Measurements from ENCODE around the gene WFIKKN2. TPM values are rescaled to one million over a fixed set of nuclear protein-coding genes. Genes with fewer than 3 reads are reported as not detected.

Gene WFIKKN2
- total RNA-seq, 1 experiment from 2014 or later = 0.05 TPM

DNA sequence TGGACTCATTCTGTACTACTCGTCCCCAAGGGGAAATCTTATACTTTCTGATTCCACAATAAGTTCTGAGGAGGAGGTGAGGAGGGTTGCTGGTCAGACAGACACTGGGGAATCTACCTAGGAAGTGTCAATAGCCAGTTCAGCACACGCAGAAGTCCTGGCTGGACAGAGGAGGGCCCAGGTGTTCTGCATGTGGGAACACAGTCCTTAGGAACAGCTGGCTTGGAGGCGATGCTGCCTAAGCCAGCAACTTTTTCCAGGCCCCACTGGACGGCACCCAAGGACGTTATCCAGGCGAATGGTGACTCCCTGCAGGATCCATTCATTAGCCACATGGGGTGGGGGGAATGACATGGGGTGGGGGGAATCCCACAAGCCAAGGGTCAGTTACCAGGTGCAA lies 29.9 kb upstream of the WFIKKN2 start:
- Histone ChIP-seq H3K4me2 (ENCODE audit: low read length) (no peak overlapping the region), H3K4me1 (ENCODE audit: control insufficient read depth in 1 of 2, insufficient read depth in 2 of 2, low read length in 2 of 2) (peaks cover 0 to 14% of the 10 kb centered on the region in 2 experiments; a peak in 2 of 4 replicates), H3K27ac (ENCODE audit: low read depth, low read length) (no peak overlapping the region), H3K79me2 (ENCODE audit: insufficient read depth, low read length) (no peaks in the 10 kb centered on the region), H3K36me3 (ENCODE audit: control insufficient read depth in 1 of 2, insufficient read depth in 2 of 2, low read length in 2 of 2) (no peaks in the 10 kb centered on the region), H3K4me3 (replicated peaks in 1 of 2; ENCODE audit: low read depth in 1 of 2, low read length in 2 of 2) (no peak overlapping the region), H2AFZ (ENCODE audit: low read depth, low read length, poor library complexity, severe bottlenecking) (no peak overlapping the region), H4K20me1 (ENCODE audit: insufficient read depth) (no peaks in the 10 kb centered on the region), H3K27me3 (ENCODE audit: insufficient read depth, low read length) (no peaks in the 10 kb centered on the region), H3K9me3 (ENCODE audit: control insufficient read depth in 1 of 2, insufficient read depth in 1 of 2, low read depth in 1 of 2, low read length in 2 of 2) (no peaks in the 10 kb centered on the region), H3K9ac (ENCODE audit: low read length) (no peak overlapping the region), H3K9me2 (ENCODE audit: insufficient read depth) (no peaks in the 10 kb centered on the region)
- no TSS peak for BruUV-seq (replicated peaks)
- ChIA-PET RAD21 (ENCODE audit: low non-redundant PET in 1 of 2, low total read pairs in 2 of 2, uncharacterized antibody in 2 of 2, unreplicated experiment in 2 of 2) (no interaction called here), CTCF (interaction anchor here (0.6 to 2.9 kb wide), 5 partner anchors 12 to 205 kb away, joined by 3 to 12 read pairs (median 4); no protein-coding TSS in a partner anchor), POLR2A (no interaction called here)
- no peak for ATAC-seq
- TF ChIP-seq EZH2phosphoT487 (IDR thresholded peaks at IDR 0.05; ENCODE audit: borderline replicate concordance) = no peak
- TF ChIP-seq ZNF274 (IDR thresholded peaks at IDR 0.05; ENCODE audit: low read depth, low read length) = no peak
- no peak for TF ChIP-seq EZH2 (IDR thresholded peaks at IDR 0.05)
- TF ChIP-seq FOSL1 (IDR thresholded peaks at IDR 0.05; ENCODE audit: low read depth) = no peak
- no peak for TF ChIP-seq JUND (IDR thresholded peaks at IDR 0.05)
- no peak for TF ChIP-seq SIN3A (IDR thresholded peaks at IDR 0.05; ENCODE audit: low read depth)
- no peak for TF ChIP-seq ZFX (IDR thresholded peaks at IDR 0.05)
- TF ChIP-seq EGR1 (IDR thresholded peaks at IDR 0.05; ENCODE audit: low read depth) = no peak
- no peak for TF ChIP-seq YY1 (IDR thresholded peaks at IDR 0.05; ENCODE audit: extremely low read depth, insufficient replicate concordance, low read depth, low read length)
- TF ChIP-seq, protein P1, sequence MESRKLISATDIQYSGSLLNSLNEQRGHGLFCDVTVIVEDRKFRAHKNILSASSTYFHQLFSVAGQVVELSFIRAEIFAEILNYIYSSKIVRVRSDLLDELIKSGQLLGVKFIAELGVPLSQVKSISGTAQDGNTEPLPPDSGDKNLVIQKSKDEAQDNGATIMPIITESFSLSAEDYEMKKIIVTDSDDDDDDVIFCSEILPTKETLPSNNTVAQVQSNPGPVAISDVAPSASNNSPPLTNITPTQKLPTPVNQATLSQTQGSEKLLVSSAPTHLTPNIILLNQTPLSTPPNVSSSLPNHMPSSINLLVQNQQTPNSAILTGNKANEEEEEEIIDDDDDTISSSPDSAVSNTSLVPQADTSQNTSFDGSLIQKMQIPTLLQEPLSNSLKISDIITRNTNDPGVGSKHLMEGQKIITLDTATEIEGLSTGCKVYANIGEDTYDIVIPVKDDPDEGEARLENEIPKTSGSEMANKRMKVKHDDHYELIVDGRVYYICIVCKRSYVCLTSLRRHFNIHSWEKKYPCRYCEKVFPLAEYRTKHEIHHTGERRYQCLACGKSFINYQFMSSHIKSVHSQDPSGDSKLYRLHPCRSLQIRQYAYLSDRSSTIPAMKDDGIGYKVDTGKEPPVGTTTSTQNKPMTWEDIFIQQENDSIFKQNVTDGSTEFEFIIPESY (IDR thresholded peaks at IDR 0.05; ENCODE audit: extremely low read depth, insufficient replicate concordance, low read length) = no peak
- no peak for TF ChIP-seq TCF7L2 (IDR thresholded peaks at IDR 0.05; ENCODE audit: borderline replicate concordance, extremely low read depth, insufficient read depth, insufficient read length)
- no peak for TF ChIP-seq RAD21 (IDR thresholded peaks at IDR 0.05; ENCODE audit: low read depth)
- no peak for TF ChIP-seq POLR2A (IDR thresholded peaks at IDR 0.05; ENCODE audit: borderline replicate concordance, extremely low read depth, insufficient read depth, insufficient read length)
- TF ChIP-seq, protein P2, sequence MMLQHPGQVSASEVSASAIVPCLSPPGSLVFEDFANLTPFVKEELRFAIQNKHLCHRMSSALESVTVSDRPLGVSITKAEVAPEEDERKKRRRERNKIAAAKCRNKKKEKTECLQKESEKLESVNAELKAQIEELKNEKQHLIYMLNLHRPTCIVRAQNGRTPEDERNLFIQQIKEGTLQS (IDR thresholded peaks at IDR 0.05) = no peak
- TF ChIP-seq, protein P3, sequence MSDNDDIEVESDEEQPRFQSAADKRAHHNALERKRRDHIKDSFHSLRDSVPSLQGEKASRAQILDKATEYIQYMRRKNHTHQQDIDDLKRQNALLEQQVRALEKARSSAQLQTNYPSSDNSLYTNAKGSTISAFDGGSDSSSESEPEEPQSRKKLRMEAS (IDR thresholded peaks at IDR 0.05) = no peak
- no peak for TF ChIP-seq CBX3 (IDR thresholded peaks at IDR 0.05; ENCODE audit: low read depth)
- TF ChIP-seq CEBPB (IDR thresholded peaks at IDR 0.05; ENCODE audit: low read depth) = no peak
- TF ChIP-seq SP1 (IDR thresholded peaks at IDR 0.05; ENCODE audit: low read depth) = no peak
- no peak for TF ChIP-seq ELF1 (IDR thresholded peaks at IDR 0.05; ENCODE audit: borderline replicate concordance, low read depth)
- intact Hi-C loops (cut with micrococcal nuclease) = no loop called here
- DNase-seq (ENCODE audit: low read depth, low spot score) = no peak
